Immature natural killer cell (primary cell): ENCODE results near the gene ADCY2. TPM values are rescaled to one million over a fixed set of nuclear protein-coding genes. Genes with fewer than 3 reads are reported as not detected.

Experiments used
- DNase-seq, 3 donors: peaks; one replicate each; pipeline ENCODE4 v3.0.0; 2022; ENCODE audit warnings: mixed read lengths in 1 of 3
- H3K27ac Mint-ChIP-seq, 6 donors: one replicate each; pipeline ENCODE4 v1.8.0; 2020; ENCODE audit warnings: mixed read lengths in 6 of 6, mild to moderate bottlenecking in 5 of 6, inconsistent platforms in 4 of 6, moderate library complexity in 3 of 6
- H3K27me3 Mint-ChIP-seq, 3 donors: one replicate each; pipeline ENCODE4 v1.8.0; 2020 to 2021; ENCODE audit warnings: low read depth in 3 of 3, mild to moderate bottlenecking in 3 of 3, mixed read lengths in 3 of 3, moderate library complexity in 3 of 3, inconsistent platforms in 1 of 3
- H3K36me3 Mint-ChIP-seq, 3 donors: one replicate each; pipeline ENCODE4 v1.8.0; 2020; ENCODE audit warnings: mixed read lengths in 3 of 3, inconsistent platforms in 2 of 3, mild to moderate bottlenecking in 2 of 3
- H3K4me1 Mint-ChIP-seq, 2 donors: one replicate each; pipeline ENCODE4 v1.8.0; 2020; ENCODE audit warnings: inconsistent platforms in 2 of 2, mild to moderate bottlenecking in 2 of 2, mixed read lengths in 2 of 2, moderate library complexity in 1 of 2
- H3K4me3 Mint-ChIP-seq, 5 donors: one replicate each; pipeline ENCODE4 v1.8.0; 2020; ENCODE audit warnings: mild to moderate bottlenecking in 5 of 5, mixed read lengths in 5 of 5, inconsistent platforms in 3 of 5, moderate library complexity in 3 of 5
- H3K9me3 Mint-ChIP-seq, 6 donors: one replicate each; pipeline ENCODE4 v1.8.0; 2020; ENCODE audit warnings: mild to moderate bottlenecking in 6 of 6, mixed read lengths in 6 of 6, inconsistent platforms in 4 of 6, moderate library complexity in 3 of 6
- polyA plus RNA-seq, 3 donors: library from polyadenylated mRNA; unstranded; fragments of 300-500 nt; fragmentation: Illumina TruSeq; gene quantifications; one replicate each; pipeline ENCODE4 v1.2.3, GENCODE V29; 2021

ADCY2 gene
- polyA plus RNA-seq, 3 donors from 2014 or later: not detected

GRCh38 chr5:7435503-7435902 lies 39.6 kb downstream of the ADCY2 start:
- H3K4me3 Mint-ChIP-seq: no peak overlapping the region
- H3K27me3 Mint-ChIP-seq: no peaks in the 10 kb centered on the region
- peaks cover 0 to 21% (median 1%) of the 10 kb centered on the region in 6 donors for H3K9me3 Mint-ChIP-seq
- DNase-seq: no peak
- H3K4me1 Mint-ChIP-seq: no peaks in the 10 kb centered on the region
- no peaks in the 10 kb centered on the region for H3K36me3 Mint-ChIP-seq
- H3K27ac Mint-ChIP-seq: no peak overlapping the region

DNA sequence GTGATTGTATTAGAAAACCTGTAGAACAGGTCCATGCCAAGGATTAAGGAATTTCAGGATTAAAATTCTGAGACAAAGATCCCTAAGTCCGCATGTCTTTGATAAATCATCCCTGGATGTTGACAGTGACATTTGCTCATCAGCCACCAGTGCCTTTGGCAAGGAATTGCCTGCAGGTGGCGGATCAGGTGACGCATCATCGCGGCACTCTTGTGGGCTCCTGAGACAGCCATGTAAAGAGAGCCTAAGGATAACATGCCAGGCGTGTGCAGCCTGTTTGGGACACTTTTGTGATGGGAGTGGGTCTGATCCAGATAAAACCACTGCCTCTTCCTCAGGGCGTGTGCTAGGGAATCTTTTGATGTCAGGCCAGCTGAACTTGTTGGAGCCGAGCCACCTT lies 40.6 kb downstream of the ADCY2 start:
- Mint-ChIP-seq H3K4me1 (no peaks in the 10 kb centered on the region), H3K27me3 (no peaks in the 10 kb centered on the region), H3K9me3 (peaks cover 0 to 15% (median 4%) of the 10 kb centered on the region in 6 donors), H3K36me3 (no peaks in the 10 kb centered on the region), H3K4me3 (no peak overlapping the region), H3K27ac (no peak overlapping the region)
- DNase-seq: no peak

DNA sequence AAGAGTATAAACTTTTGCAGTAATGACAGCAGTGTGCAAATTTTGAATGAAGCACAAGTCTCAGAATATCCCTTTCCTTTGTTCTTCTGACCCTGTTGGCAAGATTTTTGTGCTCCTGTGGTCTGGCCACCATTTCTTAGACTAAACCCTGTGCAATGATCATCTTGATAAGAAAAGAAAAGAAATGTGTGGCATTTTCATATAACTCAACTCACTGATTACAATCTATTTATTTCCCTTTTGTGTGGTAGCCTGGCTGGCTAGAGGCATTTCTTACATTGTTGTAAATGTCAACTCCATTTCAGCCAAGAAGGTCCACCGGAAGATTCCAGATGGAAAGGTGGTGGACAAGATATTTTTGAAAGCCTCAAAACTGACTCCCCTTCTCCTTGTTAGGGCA lies 41.9 kb downstream of the ADCY2 start:
- no peak for DNase-seq
- Mint-ChIP-seq H3K4me1 (no peaks in the 10 kb centered on the region), H3K27ac (no peak overlapping the region), H3K27me3 (no peaks in the 10 kb centered on the region), H3K4me3 (no peak overlapping the region), H3K9me3 (peaks cover 0 to 10% (median 4%) of the 10 kb centered on the region in 6 donors), H3K36me3 (no peaks in the 10 kb centered on the region)

GRCh38 chr5:7445068-7445467 lies 49.1 kb downstream of the ADCY2 start:
- Mint-ChIP-seq H3K27ac (no peak overlapping the region), H3K4me1 (no peaks in the 10 kb centered on the region), H3K9me3 (peaks cover 0 to 15% (median 5%) of the 10 kb centered on the region in 6 donors), H3K36me3 (no peaks in the 10 kb centered on the region), H3K4me3 (no peak overlapping the region), H3K27me3 (peaks cover 0 to 3% (median 1%) of the 10 kb centered on the region in 3 donors)
- no peak for DNase-seq

DNA sequence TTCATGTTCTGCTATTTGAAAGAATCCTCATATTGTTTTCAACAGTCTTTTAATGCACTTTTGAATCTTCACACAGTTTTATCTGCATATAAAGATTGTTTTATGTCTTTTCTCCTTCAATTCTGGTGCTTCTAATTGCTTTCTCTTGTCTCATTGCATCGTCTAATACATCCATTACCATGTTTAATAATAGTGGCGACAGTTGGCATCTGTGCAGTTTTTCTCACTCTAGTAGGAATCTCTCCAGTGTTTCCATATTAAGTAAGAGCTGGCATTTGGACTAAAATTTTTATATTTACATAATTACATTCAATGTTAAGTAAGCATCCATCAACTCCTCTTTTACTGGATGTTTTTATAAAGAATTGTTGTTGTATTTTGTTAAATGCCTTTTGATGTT lies 49.9 kb downstream of the ADCY2 start:
- H3K4me1 Mint-ChIP-seq: no peaks in the 10 kb centered on the region
- H3K36me3 Mint-ChIP-seq: no peaks in the 10 kb centered on the region
- H3K4me3 Mint-ChIP-seq: no peak overlapping the region
- no peak overlapping the region for H3K27ac Mint-ChIP-seq
- H3K27me3 Mint-ChIP-seq: peaks cover 0 to 3% (median 1%) of the 10 kb centered on the region in 3 donors
- peaks cover 0 to 12% (median 5%) of the 10 kb centered on the region in 6 donors for H3K9me3 Mint-ChIP-seq
- DNase-seq: no peak

- Mint-ChIP-seq H3K27ac (no peak overlapping the region), H3K4me3 (no peak overlapping the region), H3K27me3 (peaks cover 0 to 3% (median 1%) of the 10 kb centered on the region in 3 donors), H3K36me3 (no peaks in the 10 kb centered on the region), H3K9me3 (peaks cover 0 to 10% (median 5%) of the 10 kb centered on the region in 6 donors), H3K4me1 (no peaks in the 10 kb centered on the region)
- DNase-seq: no peak
These were observed 51.0 kb downstream of the ADCY2 start for GRCh38 chr5:7446913-7447312.

DNA sequence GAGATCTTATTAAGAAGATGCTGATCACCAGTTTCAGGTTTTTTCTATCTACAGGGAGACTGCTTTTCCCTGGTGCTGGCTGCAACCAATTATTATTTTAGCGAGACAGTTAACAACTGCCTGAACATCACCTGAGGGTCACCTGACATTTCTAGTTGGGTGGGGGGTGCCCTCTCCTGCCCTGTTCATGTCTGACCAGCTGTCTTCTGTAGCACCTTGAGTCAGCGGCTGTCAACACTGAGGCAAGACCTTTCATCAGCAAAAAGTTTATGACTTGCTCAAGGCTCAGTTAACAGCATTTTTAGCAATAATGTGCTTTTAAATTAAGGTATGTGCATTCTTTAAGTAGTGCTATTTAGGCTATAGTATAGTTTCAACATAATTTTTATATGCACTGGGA lies 58.0 kb downstream of the ADCY2 start:
- no peak for DNase-seq
- Mint-ChIP-seq H3K9me3 (peaks cover 0 to 16% (median 3%) of the 10 kb centered on the region in 6 donors), H3K27me3 (no peaks in the 10 kb centered on the region), H3K4me3 (no peak overlapping the region), H3K36me3 (no peaks in the 10 kb centered on the region), H3K27ac (no peak overlapping the region), H3K4me1 (no peaks in the 10 kb centered on the region)

DNA sequence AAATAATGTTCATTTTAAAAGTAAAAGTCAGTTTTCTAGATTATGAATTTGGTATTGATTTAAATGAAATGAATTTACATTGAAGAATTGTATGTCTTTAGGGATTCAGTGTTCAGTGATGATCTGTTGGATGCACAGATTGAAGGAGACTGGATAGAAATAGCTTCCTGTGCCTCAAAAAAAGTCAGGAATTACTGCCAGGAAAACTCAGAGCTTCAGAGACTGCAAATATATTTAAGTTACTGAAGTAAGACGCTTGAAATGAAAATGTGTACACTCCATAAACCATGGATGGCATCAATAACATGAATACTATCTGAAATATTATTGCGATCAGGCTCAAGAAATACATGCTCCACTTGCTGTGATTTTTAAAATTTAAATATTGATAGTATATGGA lies 60.3 kb downstream of the ADCY2 start:
- Mint-ChIP-seq H3K27ac (no peak overlapping the region), H3K36me3 (no peaks in the 10 kb centered on the region), H3K4me3 (no peak overlapping the region), H3K4me1 (no peaks in the 10 kb centered on the region), H3K9me3 (peaks cover 0 to 16% (median 3%) of the 10 kb centered on the region in 6 donors), H3K27me3 (peaks cover 0 to 2% (median 0%) of the 10 kb centered on the region in 3 donors)
- DNase-seq: no peak

DNA sequence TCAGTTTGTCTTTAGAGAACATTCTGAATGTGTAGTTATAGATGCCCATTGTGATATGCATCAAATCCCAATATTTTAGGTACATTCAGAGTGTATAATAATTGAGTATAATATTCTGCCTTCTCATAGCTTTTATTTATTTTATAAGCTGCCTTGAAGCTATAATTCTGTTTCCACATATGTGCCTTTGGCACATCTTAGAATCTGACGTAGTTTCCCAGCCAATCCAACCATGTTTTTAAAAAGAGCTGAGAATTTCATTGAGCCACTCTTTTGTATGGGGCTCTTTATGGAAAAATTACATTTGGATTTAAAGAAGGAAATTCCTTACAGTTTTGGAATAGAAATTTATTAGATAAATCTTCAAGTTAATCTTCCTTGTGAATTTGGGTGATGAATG lies 65.4 kb downstream of the ADCY2 start:
- peaks cover 0 to 4% (median under 1%) of the 10 kb centered on the region in 6 donors for H3K9me3 Mint-ChIP-seq

GRCh38 chr5:7462758-7463157 lies 66.8 kb downstream of the ADCY2 start:
- no peak overlapping the region for H3K4me3 Mint-ChIP-seq
- H3K9me3 Mint-ChIP-seq: peaks cover 0 to 4% (median under 1%) of the 10 kb centered on the region in 6 donors
- H3K27me3 Mint-ChIP-seq: peaks cover 0 to 2% (median 0%) of the 10 kb centered on the region in 3 donors
- no peak overlapping the region for H3K27ac Mint-ChIP-seq
- no peaks in the 10 kb centered on the region for H3K36me3 Mint-ChIP-seq
- no peaks in the 10 kb centered on the region for H3K4me1 Mint-ChIP-seq
- DNase-seq: no peak

More for the DNA sequence above, 65.4 kb downstream of the ADCY2 start:
- Mint-ChIP-seq H3K27ac (no peak overlapping the region), H3K27me3 (peaks cover 0 to 2% (median 0%) of the 10 kb centered on the region in 3 donors), H3K36me3 (no peaks in the 10 kb centered on the region), H3K4me1 (no peaks in the 10 kb centered on the region), H3K4me3 (no peak overlapping the region)
- no peak for DNase-seq

GRCh38 chr5:7464182-7464581 lies 68.2 kb downstream of the ADCY2 start:
- no peak overlapping the region for H3K4me3 Mint-ChIP-seq
- H3K9me3 Mint-ChIP-seq: peaks cover 0 to 1% (median 0%) of the 10 kb centered on the region in 6 donors
- DNase-seq: no peak
- peaks cover 0 to 2% (median 0%) of the 10 kb centered on the region in 3 donors for H3K27me3 Mint-ChIP-seq
- no peaks in the 10 kb centered on the region for H3K36me3 Mint-ChIP-seq
- no peak overlapping the region for H3K27ac Mint-ChIP-seq
- H3K4me1 Mint-ChIP-seq: no peaks in the 10 kb centered on the region

GRCh38 chr5:7467179-7467578 lies 71.2 kb downstream of the ADCY2 start:
- no peak for DNase-seq
- no peaks in the 10 kb centered on the region for H3K27me3 Mint-ChIP-seq
- H3K4me1 Mint-ChIP-seq: no peaks in the 10 kb centered on the region
- peaks cover 0 to 4% (median 0%) of the 10 kb centered on the region in 6 donors for H3K9me3 Mint-ChIP-seq
- H3K4me3 Mint-ChIP-seq: no peak overlapping the region
- H3K36me3 Mint-ChIP-seq: no peaks in the 10 kb centered on the region
- no peak overlapping the region for H3K27ac Mint-ChIP-seq

DNA sequence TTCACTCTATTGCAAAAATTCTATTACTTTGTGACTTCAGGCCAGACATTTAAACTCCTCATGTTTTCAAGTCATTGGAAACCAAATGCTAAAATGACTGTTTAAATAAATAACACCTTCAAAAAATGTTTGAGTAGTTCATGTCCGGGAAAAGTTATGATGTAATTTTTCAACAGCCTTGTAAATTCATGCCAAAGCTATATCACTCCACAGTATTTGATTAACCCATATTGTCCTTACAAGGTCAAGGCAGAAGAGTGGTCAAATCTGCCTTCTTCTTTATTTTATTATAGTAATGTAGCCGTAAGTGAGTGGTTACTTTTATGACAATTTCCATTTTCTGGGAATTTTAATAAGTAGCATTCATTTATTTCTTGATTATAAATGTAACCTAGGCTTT lies 72.8 kb downstream of the ADCY2 start:
- H3K9me3 Mint-ChIP-seq: peaks cover 1 to 9% (median 5%) of the 10 kb centered on the region in 6 donors
- H3K36me3 Mint-ChIP-seq: no peaks in the 10 kb centered on the region
- no peak overlapping the region for H3K27ac Mint-ChIP-seq
- H3K4me1 Mint-ChIP-seq: no peaks in the 10 kb centered on the region
- no peaks in the 10 kb centered on the region for H3K27me3 Mint-ChIP-seq
- H3K4me3 Mint-ChIP-seq: no peak overlapping the region
- DNase-seq: no peak

DNA sequence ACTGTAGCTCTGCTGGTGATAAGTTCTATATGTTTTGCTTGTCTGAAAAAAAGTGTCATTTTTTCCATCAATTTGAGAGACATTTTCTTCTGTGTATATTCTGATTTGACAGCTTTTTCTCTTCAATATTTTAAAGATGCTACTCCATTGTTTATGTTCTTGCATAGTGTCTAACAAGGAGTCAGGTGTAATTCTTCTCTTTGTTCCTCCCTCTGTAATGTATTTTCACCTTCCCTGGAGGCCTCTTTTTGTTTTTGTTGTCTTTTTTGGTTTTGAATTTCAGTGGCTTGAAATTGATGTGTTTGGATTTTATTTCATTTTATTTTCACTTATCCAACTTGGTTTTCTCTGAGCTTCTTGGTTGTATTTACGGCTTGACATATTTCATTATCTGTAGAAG lies 75.8 kb downstream of the ADCY2 start:
- H3K9me3 Mint-ChIP-seq: peaks cover 6 to 17% (median 10%) of the 10 kb centered on the region in 6 donors
- H3K4me1 Mint-ChIP-seq: no peaks in the 10 kb centered on the region
- H3K36me3 Mint-ChIP-seq: no peaks in the 10 kb centered on the region
- no peak overlapping the region for H3K4me3 Mint-ChIP-seq
- H3K27ac Mint-ChIP-seq: no peak overlapping the region
- no peak for DNase-seq
- H3K27me3 Mint-ChIP-seq: no peaks in the 10 kb centered on the region

- Mint-ChIP-seq H3K4me1 (no peaks in the 10 kb centered on the region), H3K4me3 (no peak overlapping the region), H3K27ac (no peak overlapping the region), H3K36me3 (no peaks in the 10 kb centered on the region), H3K9me3 (peaks cover 6 to 17% (median 10%) of the 10 kb centered on the region in 6 donors), H3K27me3 (no peaks in the 10 kb centered on the region)
- DNase-seq: no peak
These were observed 77.2 kb downstream of the ADCY2 start for GRCh38 chr5:7473115-7473514.
